Stimulated activated CD4-positive, alpha-beta T cell treated with anti-CD3 and anti-CD28 coated beads, Interleukin-4, amount 100 ng/mL, for 4 hours (primary cell): ENCODE results near the gene TCF7L2.

ENCODE experiments used
- DNase-seq, 2 experiments: peaks; one replicate each; pipeline ENCODE4 v3.0.0-alpha.2; 2020

The TCF7L2 gene

GRCh38 chr10:113187063-113187777 is 237.2 kb downstream of the TCF7L2 start:
- no peak for DNase-seq

DNA sequence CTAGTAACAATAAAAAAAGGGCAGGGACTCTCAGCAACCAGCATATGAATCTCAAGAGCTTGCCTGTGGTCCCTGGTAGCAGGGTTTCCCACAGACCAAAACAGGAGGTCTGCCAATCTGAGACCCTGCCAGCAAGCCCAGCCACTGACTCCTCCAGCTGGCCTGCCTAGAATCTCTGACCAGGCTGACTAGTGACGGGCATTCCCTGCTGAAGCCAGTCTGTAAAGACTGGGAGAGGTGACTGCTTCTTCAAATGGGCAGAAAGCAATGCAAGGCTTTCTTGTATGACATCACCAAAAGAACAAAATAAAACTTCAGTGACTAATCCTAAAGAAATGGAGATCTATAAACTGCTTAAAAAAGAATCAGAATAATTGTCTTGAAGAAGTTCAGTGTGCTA is 249.4 kb downstream of the TCF7L2 start:
- no peak for DNase-seq

GRCh38 chr10:113202011-113202410 is 252.0 kb downstream of the TCF7L2 start:
- no peak for DNase-seq

- DNase-seq = no peak
Measured at GRCh38 chr10:113207924-113208323, 257.9 kb downstream of the TCF7L2 start.

- no peak for DNase-seq
Measured at GRCh38 chr10:113213035-113213434, 263.0 kb downstream of the TCF7L2 start.

DNA sequence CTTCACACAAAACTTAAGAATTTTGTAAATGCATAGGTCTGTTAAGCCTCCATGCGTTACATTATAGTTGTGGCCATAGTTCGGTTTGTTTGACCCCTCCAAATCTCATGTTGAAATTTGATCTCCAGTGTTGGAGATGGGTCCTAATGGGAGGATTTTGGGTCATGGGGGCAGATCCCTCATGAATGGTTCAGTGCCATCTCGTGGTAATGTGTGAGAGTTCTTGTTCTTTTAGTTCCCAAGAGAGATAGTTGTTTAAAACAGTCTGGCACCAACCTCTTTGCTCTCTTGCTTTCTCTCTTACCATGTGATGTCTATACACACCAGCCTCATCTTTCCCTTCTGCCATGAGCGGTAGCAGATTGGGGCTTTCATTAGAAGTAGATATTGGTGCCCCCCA is 264.3 kb downstream of the TCF7L2 start:
- DNase-seq = no peak

GRCh38 chr10:113216102-113216501 is 266.1 kb downstream of the TCF7L2 start:
- DNase-seq = no peak
